Measurements from ENCODE around the gene MED4.

DNA sequence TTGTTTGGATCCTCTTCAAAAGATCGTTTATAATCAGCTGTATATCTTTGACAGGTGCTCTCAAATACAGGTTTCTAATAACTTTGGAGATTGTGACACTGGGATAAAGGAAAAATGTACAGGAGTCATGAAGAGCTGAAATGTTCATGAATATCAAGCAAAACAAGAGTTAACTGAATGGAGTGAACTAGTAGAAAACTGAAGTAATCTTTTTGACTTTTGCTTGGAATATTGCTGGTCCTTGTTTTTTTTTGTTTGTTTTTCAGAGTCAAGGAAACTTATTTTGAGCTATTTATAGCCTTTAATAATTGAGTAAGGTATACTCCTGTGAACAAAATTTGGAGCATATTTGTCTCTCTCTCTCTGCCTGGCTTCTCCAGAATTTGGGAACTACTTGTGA is 25.3 kb downstream of the MED4 start:
- no peak for TF ChIP-seq POLR2AphosphoS5 (IDR thresholded peaks at IDR 0.05)
- TF ChIP-seq, protein P1, sequence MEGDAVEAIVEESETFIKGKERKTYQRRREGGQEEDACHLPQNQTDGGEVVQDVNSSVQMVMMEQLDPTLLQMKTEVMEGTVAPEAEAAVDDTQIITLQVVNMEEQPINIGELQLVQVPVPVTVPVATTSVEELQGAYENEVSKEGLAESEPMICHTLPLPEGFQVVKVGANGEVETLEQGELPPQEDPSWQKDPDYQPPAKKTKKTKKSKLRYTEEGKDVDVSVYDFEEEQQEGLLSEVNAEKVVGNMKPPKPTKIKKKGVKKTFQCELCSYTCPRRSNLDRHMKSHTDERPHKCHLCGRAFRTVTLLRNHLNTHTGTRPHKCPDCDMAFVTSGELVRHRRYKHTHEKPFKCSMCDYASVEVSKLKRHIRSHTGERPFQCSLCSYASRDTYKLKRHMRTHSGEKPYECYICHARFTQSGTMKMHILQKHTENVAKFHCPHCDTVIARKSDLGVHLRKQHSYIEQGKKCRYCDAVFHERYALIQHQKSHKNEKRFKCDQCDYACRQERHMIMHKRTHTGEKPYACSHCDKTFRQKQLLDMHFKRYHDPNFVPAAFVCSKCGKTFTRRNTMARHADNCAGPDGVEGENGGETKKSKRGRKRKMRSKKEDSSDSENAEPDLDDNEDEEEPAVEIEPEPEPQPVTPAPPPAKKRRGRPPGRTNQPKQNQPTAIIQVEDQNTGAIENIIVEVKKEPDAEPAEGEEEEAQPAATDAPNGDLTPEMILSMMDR (IDR thresholded peaks at IDR 0.05), result no peak
- no peak for TF ChIP-seq EP300 (IDR thresholded peaks at IDR 0.05; ENCODE audit: low read depth)
- TF ChIP-seq POLR2A (IDR thresholded peaks at IDR 0.05), result no peak
